Measurements from ENCODE around the gene ATRIP.

- TF ChIP-seq CTCF (IDR thresholded peaks at IDR 0.05) (no peak), POLR2AphosphoS5 (IDR thresholded peaks at IDR 0.05) (no peak), POLR2A (IDR thresholded peaks at IDR 0.05) (peak; percentile 8)
Observed at GRCh38 chr3:48427630-48427962, 18.9 kb upstream of the ATRIP start.

Measured in prostate gland (tissue), 2 donors.